K562 (cell line): ENCODE results near the gene RNASET2. TPM values are rescaled to one million over a fixed set of nuclear protein-coding genes. Genes with fewer than 3 reads are reported as not detected.

ENCODE experiments used
- BCL6 ChIP-seq: fragments of 250-450 bp; sonication (Bioruptor Pico); IDR thresholded peaks from 2 replicates; pipeline ENCODE4 v1.4.0; 2020
- CBFA2T3 ChIP-seq: fragments of 450-650 bp; IDR thresholded peaks from 2 replicates; pipeline ENCODE4 v1.6.1; 2017
- EP300 ChIP-seq: IDR thresholded peaks from 2 replicates; pipeline ENCODE4 v1.6.1; 2012; ENCODE audit warnings: low read length, improper control_type of control experiment
- ETS2 ChIP-seq: IDR thresholded peaks from 2 replicates; pipeline ENCODE4 v1.6.1; 2016; ENCODE audit warnings: borderline replicate concordance, missing genetic modification characterization, mild to moderate bottlenecking, moderate library complexity, missing compliant biosample characterization; ENCODE audit not compliant: poor library complexity, severe bottlenecking
- HIVEP1 ChIP-seq: fragments of 250-450 bp; sonication (Bioruptor Pico); IDR thresholded peaks from 2 replicates; pipeline ENCODE4 v1.4.0; 2020; ENCODE audit warnings: mild to moderate bottlenecking
- ILK ChIP-seq: fragments of 450-650 bp; IDR thresholded peaks from 2 replicates; pipeline ENCODE4 v1.6.1; 2016; ENCODE audit warnings: missing genetic modification characterization, low read depth, mild to moderate bottlenecking, missing compliant biosample characterization, moderate library complexity, borderline replicate concordance
- MAZ ChIP-seq, 2 experiments: fragments of 450-650 bp in 1 of 2; sonication (generic) in 1 of 2; formaldehyde crosslinking; IDR thresholded peaks in 1 of 2; conservative IDR thresholded peaks in 1 of 2; 2 replicates each; pipeline versions ENCODE4 v1.4.0 to v1.5.0; 2020; ENCODE audit warnings: mild to moderate bottlenecking in 1 of 2, missing genetic modification reagents in 1 of 2
- PML ChIP-seq: IDR thresholded peaks from 2 replicates; pipeline ENCODE4 v1.6.1; 2012; ENCODE audit warnings: low read length, inconsistent platforms
- SMAD2 ChIP-seq: fragments of 150-350 bp; IDR thresholded peaks from 2 replicates; pipeline ENCODE4 v1.6.1; 2014; ENCODE audit warnings: low read depth, mild to moderate bottlenecking, low read length
- SRSF1 ChIP-seq: fragments of 200-400 bp; formaldehyde crosslinking; IDR thresholded peaks from 2 replicates; pipeline ENCODE4 v1.6.1; 2017; ENCODE audit warnings: mild to moderate bottlenecking, low read depth, low read length, moderate library complexity
- STAG1 ChIP-seq: sonication (generic); formaldehyde crosslinking; IDR thresholded peaks from 2 replicates; pipeline ENCODE4 v1.5.0; 2020; ENCODE audit warnings: missing genetic modification reagents, borderline replicate concordance
- ZFP1 ChIP-seq: fragments of 450-650 bp; formaldehyde crosslinking; IDR thresholded peaks from 2 replicates; pipeline ENCODE4 v1.4.0; 2020; ENCODE audit warnings: mild to moderate bottlenecking, mixed read lengths
- ZKSCAN1 ChIP-seq: fragments of 150-350 bp; IDR thresholded peaks from 2 replicates; pipeline ENCODE4 v1.6.1; 2016; ENCODE audit warnings: low read depth, low read length
- ZNF184 ChIP-seq: sonication (generic); formaldehyde crosslinking; IDR thresholded peaks from 2 replicates; pipeline ENCODE4 v1.5.0; 2020; ENCODE audit warnings: missing genetic modification reagents
- ZNF445 ChIP-seq: fragments of 250-450 bp; sonication (Bioruptor Pico); IDR thresholded peaks from 2 replicates; pipeline ENCODE4 v1.4.0; 2020; ENCODE audit warnings: low read depth, mild to moderate bottlenecking, moderate library complexity
- ZNF57 ChIP-seq: fragments of 450-650 bp; formaldehyde crosslinking; IDR thresholded peaks from 2 replicates; pipeline ENCODE4 v1.4.0; 2020; ENCODE audit warnings: mild to moderate bottlenecking, moderate library complexity
- polyA plus RNA-seq, 8 experiments: library from polyadenylated mRNA; depleted of rRNA in 4 of 8; stranded (reverse) in 5 of 8; unstranded in 3 of 8; fragments of >200 nt; fragmentation: Nextera tagmentation in 2 of 8; fragmentation: Illumina TruSeq in 1 of 8; extraction: Ambion mirVana in 2 of 8; extraction: Trizol in 1 of 8; gene quantifications; 2 replicates each; pipeline versions ENCODE4 v1.2.1 to v1.2.3, GENCODE V29; 2011 to 2014; ENCODE audit warnings: inconsistent platforms in 1 of 8, missing spikeins in 1 of 8
- total RNA-seq, 7 experiments: library from RNA; depleted of rRNA in 6 of 7; stranded (reverse); fragments of >200 nt in 6 of 7; fragmentation: Illumina TruSeq in 2 of 7; extraction: Trizol in 2 of 7; gene quantifications; 2 replicates each; pipeline versions ENCODE4 v1.2.1 to v1.2.3, GENCODE V29; 2011 to 2021; ENCODE audit warnings: low replicate concordance in 1 of 7
- TF ChIP-seq, protein P1 (sequence below): fragments of 250-450 bp; sonication (Bioruptor Pico); IDR thresholded peaks from 2 replicates; pipeline ENCODE4 v1.5.0; 2020; ENCODE audit warnings: mild to moderate bottlenecking, borderline replicate concordance
- TF ChIP-seq, protein P2 (sequence below): fragments of 450-650 bp; IDR thresholded peaks from 2 replicates; pipeline ENCODE4 v1.6.1; 2018; ENCODE audit warnings: mild to moderate bottlenecking, low read depth; ENCODE audit not compliant: partially characterized antibody
- TF ChIP-seq, protein P3 (sequence below): fragments of 450-650 bp; IDR thresholded peaks from one replicate; pipeline ENCODE4 v1.6.1; 2018; ENCODE audit warnings: mild to moderate bottlenecking, moderate library complexity; ENCODE audit not compliant: partially characterized antibody
- TF ChIP-seq, protein P4 (sequence below): sonication (generic); formaldehyde crosslinking; IDR thresholded peaks from 2 replicates; pipeline ENCODE4 v1.8.1; 2023; ENCODE audit warnings: missing genetic modification reagents, mild to moderate bottlenecking, borderline replicate concordance

Gene RNASET2
- total and polyA plus RNA-seq, 9 of the 15 experiments (the other 6 are each of a cell fraction or from before 2014, with no cell fraction given) = 7.4 to 141 (median 91.3) TPM

DNA sequence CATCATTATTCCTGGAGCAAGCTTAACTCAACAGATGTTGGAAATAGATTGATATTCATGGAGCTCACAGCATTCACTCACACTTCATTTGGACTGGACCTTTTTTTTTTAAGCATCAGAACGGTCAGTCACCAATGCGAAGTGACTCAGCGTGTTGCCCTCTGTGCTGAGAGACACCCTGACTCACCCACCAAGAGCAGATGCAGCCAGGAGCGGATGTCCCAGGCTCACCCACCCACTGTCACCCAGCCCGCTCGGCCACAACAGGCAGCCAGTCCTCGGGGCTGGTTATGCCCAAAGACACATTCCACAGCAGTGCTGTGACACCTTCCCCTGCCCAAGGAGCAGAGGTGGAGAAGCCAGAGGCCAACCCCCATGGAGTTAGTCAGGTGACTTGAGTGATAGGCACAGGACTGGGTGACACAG is 15.7 kb downstream of the RNASET2 start (continued):
- TF ChIP-seq PML (0 out of 2 replicates have a peak, but pooled peaks have one; percentile 1), ZFP1 (CRISPR knock-in tag) (no peak), ZNF445 (CRISPR knock-in tag) (no peak), ETS2 (tag) (no peak), STAG1 (CRISPR knock-in tag) (no peak), HIVEP1 (CRISPR knock-in tag) (no peak), ZNF57 (no peak), SRSF1 (no peak), BCL6 (CRISPR knock-in tag) (no peak), ZKSCAN1 (no peak), CBFA2T3 (peak; percentile 62), ILK (tag) (no peak), SMAD2 (no peak), EP300 (peak; percentile 36; the same call in 1 of the 2 replicates), ZNF184 (CRISPR knock-in tag) (no peak), MAZ (CRISPR knock-in tag; conservative IDR thresholded peaks at IDR 0.05 in 1 of 2, IDR thresholded peaks at IDR 0.05 in 1 of 2) (no peak)
- TF ChIP-seq, protein P1, sequence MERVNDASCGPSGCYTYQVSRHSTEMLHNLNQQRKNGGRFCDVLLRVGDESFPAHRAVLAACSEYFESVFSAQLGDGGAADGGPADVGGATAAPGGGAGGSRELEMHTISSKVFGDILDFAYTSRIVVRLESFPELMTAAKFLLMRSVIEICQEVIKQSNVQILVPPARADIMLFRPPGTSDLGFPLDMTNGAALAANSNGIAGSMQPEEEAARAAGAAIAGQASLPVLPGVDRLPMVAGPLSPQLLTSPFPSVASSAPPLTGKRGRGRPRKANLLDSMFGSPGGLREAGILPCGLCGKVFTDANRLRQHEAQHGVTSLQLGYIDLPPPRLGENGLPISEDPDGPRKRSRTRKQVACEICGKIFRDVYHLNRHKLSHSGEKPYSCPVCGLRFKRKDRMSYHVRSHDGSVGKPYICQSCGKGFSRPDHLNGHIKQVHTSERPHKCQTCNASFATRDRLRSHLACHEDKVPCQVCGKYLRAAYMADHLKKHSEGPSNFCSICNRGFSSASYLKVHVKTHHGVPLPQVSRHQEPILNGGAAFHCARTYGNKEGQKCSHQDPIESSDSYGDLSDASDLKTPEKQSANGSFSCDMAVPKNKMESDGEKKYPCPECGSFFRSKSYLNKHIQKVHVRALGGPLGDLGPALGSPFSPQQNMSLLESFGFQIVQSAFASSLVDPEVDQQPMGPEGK (CRISPR knock-in tag) = no peak
- TF ChIP-seq, protein P2, sequence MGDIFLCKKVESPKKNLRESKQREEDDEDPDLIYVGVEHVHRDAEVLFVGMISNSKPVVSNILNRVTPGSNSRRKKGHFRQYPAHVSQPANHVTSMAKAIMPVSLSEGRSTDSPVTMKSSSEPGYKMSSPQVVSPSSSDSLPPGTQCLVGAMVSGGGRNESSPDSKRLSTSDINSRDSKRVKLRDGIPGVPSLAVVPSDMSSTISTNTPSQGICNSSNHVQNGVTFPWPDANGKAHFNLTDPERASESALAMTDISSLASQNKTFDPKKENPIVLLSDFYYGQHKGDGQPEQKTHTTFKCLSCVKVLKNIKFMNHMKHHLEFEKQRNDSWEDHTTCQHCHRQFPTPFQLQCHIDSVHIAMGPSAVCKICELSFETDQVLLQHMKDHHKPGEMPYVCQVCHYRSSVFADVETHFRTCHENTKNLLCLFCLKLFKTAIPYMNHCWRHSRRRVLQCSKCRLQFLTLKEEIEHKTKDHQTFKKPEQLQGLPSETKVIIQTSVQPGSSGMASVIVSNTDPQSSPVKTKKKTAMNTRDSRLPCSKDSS = no peak
- TF ChIP-seq, protein P3, sequence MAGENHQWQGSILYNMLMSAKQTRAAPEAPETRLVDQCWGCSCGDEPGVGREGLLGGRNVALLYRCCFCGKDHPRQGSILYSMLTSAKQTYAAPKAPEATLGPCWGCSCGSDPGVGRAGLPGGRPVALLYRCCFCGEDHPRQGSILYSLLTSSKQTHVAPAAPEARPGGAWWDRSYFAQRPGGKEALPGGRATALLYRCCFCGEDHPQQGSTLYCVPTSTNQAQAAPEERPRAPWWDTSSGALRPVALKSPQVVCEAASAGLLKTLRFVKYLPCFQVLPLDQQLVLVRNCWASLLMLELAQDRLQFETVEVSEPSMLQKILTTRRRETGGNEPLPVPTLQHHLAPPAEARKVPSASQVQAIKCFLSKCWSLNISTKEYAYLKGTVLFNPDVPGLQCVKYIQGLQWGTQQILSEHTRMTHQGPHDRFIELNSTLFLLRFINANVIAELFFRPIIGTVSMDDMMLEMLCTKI = no peak
- TF ChIP-seq, protein P4, sequence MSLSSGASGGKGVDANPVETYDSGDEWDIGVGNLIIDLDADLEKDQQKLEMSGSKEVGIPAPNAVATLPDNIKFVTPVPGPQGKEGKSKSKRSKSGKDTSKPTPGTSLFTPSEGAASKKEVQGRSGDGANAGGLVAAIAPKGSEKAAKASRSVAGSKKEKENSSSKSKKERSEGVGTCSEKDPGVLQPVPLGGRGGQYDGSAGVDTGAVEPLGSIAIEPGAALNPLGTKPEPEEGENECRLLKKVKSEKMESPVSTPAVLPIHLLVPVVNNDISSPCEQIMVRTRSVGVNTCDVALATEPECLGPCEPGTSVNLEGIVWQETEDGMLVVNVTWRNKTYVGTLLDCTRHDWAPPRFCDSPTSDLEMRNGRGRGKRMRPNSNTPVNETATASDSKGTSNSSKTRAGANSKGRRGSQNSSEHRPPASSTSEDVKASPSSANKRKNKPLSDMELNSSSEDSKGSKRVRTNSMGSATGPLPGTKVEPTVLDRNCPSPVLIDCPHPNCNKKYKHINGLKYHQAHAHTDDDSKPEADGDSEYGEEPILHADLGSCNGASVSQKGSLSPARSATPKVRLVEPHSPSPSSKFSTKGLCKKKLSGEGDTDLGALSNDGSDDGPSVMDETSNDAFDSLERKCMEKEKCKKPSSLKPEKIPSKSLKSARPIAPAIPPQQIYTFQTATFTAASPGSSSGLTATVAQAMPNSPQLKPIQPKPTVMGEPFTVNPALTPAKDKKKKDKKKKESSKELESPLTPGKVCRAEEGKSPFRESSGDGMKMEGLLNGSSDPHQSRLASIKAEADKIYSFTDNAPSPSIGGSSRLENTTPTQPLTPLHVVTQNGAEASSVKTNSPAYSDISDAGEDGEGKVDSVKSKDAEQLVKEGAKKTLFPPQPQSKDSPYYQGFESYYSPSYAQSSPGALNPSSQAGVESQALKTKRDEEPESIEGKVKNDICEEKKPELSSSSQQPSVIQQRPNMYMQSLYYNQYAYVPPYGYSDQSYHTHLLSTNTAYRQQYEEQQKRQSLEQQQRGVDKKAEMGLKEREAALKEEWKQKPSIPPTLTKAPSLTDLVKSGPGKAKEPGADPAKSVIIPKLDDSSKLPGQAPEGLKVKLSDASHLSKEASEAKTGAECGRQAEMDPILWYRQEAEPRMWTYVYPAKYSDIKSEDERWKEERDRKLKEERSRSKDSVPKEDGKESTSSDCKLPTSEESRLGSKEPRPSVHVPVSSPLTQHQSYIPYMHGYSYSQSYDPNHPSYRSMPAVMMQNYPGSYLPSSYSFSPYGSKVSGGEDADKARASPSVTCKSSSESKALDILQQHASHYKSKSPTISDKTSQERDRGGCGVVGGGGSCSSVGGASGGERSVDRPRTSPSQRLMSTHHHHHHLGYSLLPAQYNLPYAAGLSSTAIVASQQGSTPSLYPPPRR (CRISPR knock-in tag) = no peak
